HepG2 (cell line): ENCODE results near the gene WDR7. TPM values are rescaled to one million over a fixed set of nuclear protein-coding genes. Genes with fewer than 3 reads are reported as not detected.

ENCODE experiments used
- ATAC-seq: fragments of 200-7000 bp; cut with Tn5 transposase; 3 replicates; pipeline ENCODE4 v1.9.1; 2020; ENCODE audit warnings: mild to moderate bottlenecking, moderate library complexity
- BruUV-seq: library from RNA; stranded (reverse); fragments of 400-500 nt; replicated peaks from 2 replicates; lab custom pipeline; 2021; lab: Mats Ljungman, UMichigan
- CTCF ChIA-PET: fragments of 300-600 bp; formaldehyde crosslinking; extraction: SDS; loops from one replicate; lab custom pipeline; 2021; ENCODE audit warnings: low total read pairs, inconsistent platforms, low intra/inter-chr PET ratio; lab: Yijun Ruan, JAX
- POLR2A ChIA-PET: fragments of 350-600 bp; sonication (Branson Sonifier 250); formaldehyde crosslinking; loops from one replicate; lab custom pipeline; 2020; ENCODE audit warnings: antibody characterized with exemption, inconsistent platforms; lab: Yijun Ruan, JAX
- DNase-seq: peaks from one replicate; pipeline ENCODE4 v3.0.0-alpha.2; 2015; ENCODE audit warnings: low spot score
- FAIRE-seq: peaks from 3 replicates; lab custom pipeline; 2011; peaks lifted over from hg19 to GRCh38; lab: Jason Lieb, UNC
- H2AFZ ChIP-seq: one replicate; pipeline ENCODE4 v1.6.1; 2011; ENCODE audit warnings: low read length, inconsistent platforms
- H3K27ac ChIP-seq: fragments of 300-600 bp; 3 replicates; pipeline ENCODE4 v1.8.0; 2011; ENCODE audit warnings: mixed run types, mild to moderate bottlenecking, mixed read lengths, low read length, inconsistent platforms; ENCODE audit not compliant: insufficient read depth; ENCODE audit errors: extremely low read length
- H3K27me3 ChIP-seq, 2 experiments: fragments of 200-600 bp in 1 of 2; 2 replicates in 1 of 2; 3 replicates in 1 of 2; pipeline versions ENCODE4 v1.6.0 to v1.8.0; 2011; ENCODE audit warnings: low read length in 2 of 2, mild to moderate bottlenecking in 2 of 2, moderate library complexity in 2 of 2, inconsistent platforms in 1 of 2; ENCODE audit not compliant: insufficient read depth in 2 of 2, control insufficient read depth in 1 of 2
- H3K36me3 ChIP-seq, 2 experiments: fragments of 200-600 bp in 1 of 2; replicated peaks in 1 of 2; 2 replicates in 1 of 2; 3 replicates in 1 of 2; pipeline versions ENCODE4 v1.5.1 to v1.8.0; 2011; ENCODE audit warnings: low read length in 2 of 2, inconsistent platforms in 1 of 2; ENCODE audit not compliant: insufficient read depth in 2 of 2, control insufficient read depth in 1 of 2
- H3K4me1 ChIP-seq: 2 replicates; pipeline ENCODE4 v1.5.1; 2012; ENCODE audit warnings: low read length, inconsistent platforms; ENCODE audit not compliant: insufficient read depth
- H3K4me2 ChIP-seq: 2 replicates; pipeline ENCODE4 v1.6.0; 2011; ENCODE audit warnings: low read depth, low read length, inconsistent platforms
- H3K4me3 ChIP-seq, 3 experiments: fragments of 200-600 bp in 1 of 3; sonication (generic), shearing (Covaris generic) in 1 of 3; replicated peaks in 1 of 3; 2 replicates each; pipeline ENCODE4 v1.5.1; 2011 to 2016; ENCODE audit warnings: low read length in 3 of 3, inconsistent platforms in 2 of 3, low read depth in 2 of 3, mild to moderate bottlenecking in 2 of 3, control low read depth in 1 of 3, mixed read lengths in 1 of 3; ENCODE audit not compliant: insufficient read depth in 1 of 3
- H3K79me2 ChIP-seq: one replicate; pipeline ENCODE4 v1.6.1; 2011; ENCODE audit warnings: low read length, inconsistent platforms; ENCODE audit not compliant: insufficient read depth
- H3K9ac ChIP-seq: 2 replicates; pipeline ENCODE4 v1.6.0; 2011; ENCODE audit warnings: mild to moderate bottlenecking, low read depth, low read length, inconsistent platforms; ENCODE audit not compliant: insufficient read depth
- H3K9me3 ChIP-seq: 2 replicates; pipeline ENCODE4 v1.5.1; 2012; ENCODE audit warnings: mild to moderate bottlenecking, low read length
- H4K20me1 ChIP-seq: 2 replicates; pipeline ENCODE4 v1.6.0; 2011; ENCODE audit warnings: inconsistent platforms, mild to moderate bottlenecking, low read length, moderate library complexity; ENCODE audit not compliant: insufficient read depth
- GABPA ChIP-seq, 2 experiments: IDR thresholded peaks; 2 replicates each; pipeline ENCODE4 v1.6.1; 2011 to 2016; ENCODE audit warnings: low read depth in 2 of 2, low read length in 1 of 2, missing biosample characterization in 1 of 2, missing genetic modification characterization in 1 of 2
- KMT2A ChIP-seq: sonication (generic); formaldehyde crosslinking; IDR thresholded peaks from 2 replicates; pipeline ENCODE4 v1.4.0; 2020; ENCODE audit warnings: missing genetic modification reagents
- RXRB ChIP-seq: IDR thresholded peaks from 2 replicates; pipeline ENCODE4 v1.6.1; 2016; ENCODE audit warnings: borderline replicate concordance, missing genetic modification reagents, missing compliant biosample characterization
- SMARCC2 ChIP-seq: fragments of 450-650 bp; IDR thresholded peaks from 2 replicates; pipeline ENCODE4 v1.6.1; 2017; ENCODE audit warnings: antibody characterized with exemption, mild to moderate bottlenecking
- THYN1 ChIP-seq: sonication (generic); formaldehyde crosslinking; IDR thresholded peaks from 2 replicates; pipeline ENCODE4 v1.8.1; 2023; ENCODE audit warnings: low read depth, mild to moderate bottlenecking, moderate library complexity, missing genetic modification reagents, borderline replicate concordance
- ZNF253 ChIP-seq: sonication (generic); formaldehyde crosslinking; IDR thresholded peaks from 2 replicates; pipeline ENCODE4 v1.8.0; 2022; ENCODE audit warnings: mild to moderate bottlenecking, missing genetic modification reagents, borderline replicate concordance
- ZNF605 ChIP-seq: sonication (generic); formaldehyde crosslinking; IDR thresholded peaks from 2 replicates; pipeline ENCODE4 v1.8.0; 2022; ENCODE audit warnings: mild to moderate bottlenecking, missing genetic modification reagents
- ZNF775 ChIP-seq: sonication (generic); formaldehyde crosslinking; IDR thresholded peaks from 2 replicates; pipeline ENCODE4 v1.4.0; 2020; ENCODE audit warnings: missing genetic modification reagents, mild to moderate bottlenecking, moderate library complexity, borderline replicate concordance
- WGBS: methylation state at CpG from one replicate; pipeline ENCODE4 v1.1.6; 2017; ENCODE audit warnings: low lambda C conversion rate; 5-methylcytosine and 5-hydroxymethylcytosine counted together
- in situ Hi-C: cut with HindIII; loops from 2 replicates; pipeline ENCODE4 v1.10.0; 2017; ENCODE audit warnings: low pct_unique_long_range_greater_than_20kb; ENCODE audit not compliant: extremely low pct_ligation_motif_present
- intact Hi-C: fragments of 100-400 bp; cut with micrococcal nuclease; formaldehyde crosslinking; loops from one replicate; pipeline ENCODE4 v1.10.0; 2022; ENCODE audit not compliant: unreplicated experiment
- polyA plus RNA-seq, 8 experiments: library from polyadenylated mRNA; depleted of rRNA in 3 of 8; stranded (reverse) in 7 of 8; unstranded in 1 of 8; fragments of >200 nt; fragmentation: Illumina TruSeq in 4 of 8; extraction: Trizol in 4 of 8; gene quantifications; 2 replicates each; pipeline versions ENCODE4 v1.2.1 to v1.2.3, GENCODE V29; 2011 to 2016; ENCODE audit warnings: low read depth in 4 of 8, missing spikeins in 1 of 8, mixed read lengths in 1 of 8; ENCODE audit not compliant: insufficient read depth in 1 of 8
- total RNA-seq, 5 experiments: library from RNA; depleted of rRNA; stranded (reverse); fragments of >200 nt; fragmentation: Illumina TruSeq; extraction: Trizol; gene quantifications; 2 replicates each; pipeline ENCODE4 v1.2.3, GENCODE V29; 2016; ENCODE audit warnings: low read depth in 1 of 5
- TF ChIP-seq, protein P1 (sequence below), 2 experiments: sonication (generic) in 1 of 2; formaldehyde crosslinking in 1 of 2; IDR thresholded peaks; 2 replicates each; pipeline versions ENCODE4 v1.6.1 to v1.9.0; 2014 to 2022; ENCODE audit warnings: antibody characterized with exemption in 1 of 2, borderline replicate concordance in 1 of 2, inconsistent platforms in 1 of 2, low read depth in 1 of 2, missing genetic modification reagents in 1 of 2
- TF ChIP-seq, protein P2 (sequence below): sonication (generic); formaldehyde crosslinking; IDR thresholded peaks from 2 replicates; pipeline ENCODE4 v1.8.1; 2023; ENCODE audit warnings: missing genetic modification reagents, mild to moderate bottlenecking, borderline replicate concordance
- TF ChIP-seq, protein P3 (sequence below): sonication (generic); formaldehyde crosslinking; IDR thresholded peaks from 2 replicates; pipeline ENCODE4 v1.5.0; 2020; ENCODE audit warnings: mild to moderate bottlenecking, missing genetic modification reagents
- TF ChIP-seq, protein P4 (sequence below): sonication (generic); formaldehyde crosslinking; IDR thresholded peaks from 2 replicates; pipeline ENCODE4 v1.4.0; 2020; ENCODE audit warnings: missing genetic modification reagents

WDR7 gene
- total and polyA plus RNA-seq, 2 of the 13 experiments (the other 11 are each of a cell fraction or from before 2014, with no cell fraction given): 2.0 to 7.8 TPM

DNA sequence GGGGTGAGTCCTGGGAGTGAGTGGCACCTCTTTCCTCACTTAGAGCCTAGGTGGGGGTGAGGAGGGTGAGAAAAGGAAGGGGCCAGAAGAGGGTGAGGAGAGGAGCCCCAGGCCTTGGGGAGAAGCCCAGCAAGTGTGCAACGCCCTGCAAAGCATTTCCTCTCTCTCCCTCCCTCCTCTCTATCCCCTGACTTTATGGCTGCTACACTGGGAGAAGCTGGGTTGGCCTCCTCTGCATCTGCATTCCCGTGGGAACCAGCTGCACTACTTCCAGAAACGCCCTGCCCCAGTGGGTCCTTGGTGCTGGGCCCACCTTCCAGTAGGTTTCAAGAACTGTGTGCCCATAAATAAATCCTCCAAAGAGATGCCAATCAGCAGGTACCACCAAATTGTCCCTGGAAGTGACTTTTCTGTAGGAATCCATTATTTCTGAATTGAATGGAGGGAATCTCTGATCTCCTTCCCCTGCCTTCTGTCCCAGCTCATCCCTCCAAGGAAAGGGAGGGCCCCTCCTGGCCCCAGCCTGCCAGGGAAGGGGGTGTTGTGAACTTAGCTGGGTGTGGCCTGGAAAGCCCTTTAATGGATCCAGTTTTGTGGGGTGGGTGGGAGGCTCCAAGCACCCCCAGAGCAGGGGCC, 400.0 kb downstream of the WDR7 start:
- no TSS peak for BruUV-seq
- H3K4me1 ChIP-seq: peaks cover 10% of the 10 kb centered on the region
- intact Hi-C loops (no loop called here), in situ Hi-C loops (no loop called here)
- H3K27ac ChIP-seq: no peak overlapping the region
- H3K9ac ChIP-seq: no peak overlapping the region
- H4K20me1 ChIP-seq: no peaks in the 10 kb centered on the region
- WGBS: 24% methylated on average over 3 of the region's 3 CpGs
- FAIRE-seq: no peak
- H2AFZ ChIP-seq: no peak overlapping the region
- H3K9me3 ChIP-seq: no peaks in the 10 kb centered on the region
- CTCF ChIA-PET: no interaction called here
- DNase-seq: no peak
- H3K27me3 ChIP-seq: peaks cover 3 to 10% of the 10 kb centered on the region in 2 experiments; a peak in 2 of 5 replicates
- no peak overlapping the region for H3K4me3 ChIP-seq
- ATAC-seq: peak; percentile 19; the same call in 2 of the 3 replicates
- POLR2A ChIA-PET: no interaction called here
- H3K4me2 ChIP-seq: no peak overlapping the region
- no peaks in the 10 kb centered on the region for H3K36me3 ChIP-seq
- H3K79me2 ChIP-seq: no peaks in the 10 kb centered on the region
- TF ChIP-seq RXRB (CRISPR knock-in tag) (no peak), SMARCC2 (no peak), ZNF775 (no peak), GABPA (IDR thresholded peaks at IDR 0.05; ENCODE audit: low read depth, low read length) (no peak), GABPA (CRISPR knock-in tag; IDR thresholded peaks at IDR 0.05; ENCODE audit: low read depth) (no peak), ZNF605 (CRISPR knock-in tag) (no peak), THYN1 (CRISPR knock-in tag) (no peak), KMT2A (CRISPR knock-in tag) (no peak), ZNF253 (no peak)
- TF ChIP-seq, protein P1, sequence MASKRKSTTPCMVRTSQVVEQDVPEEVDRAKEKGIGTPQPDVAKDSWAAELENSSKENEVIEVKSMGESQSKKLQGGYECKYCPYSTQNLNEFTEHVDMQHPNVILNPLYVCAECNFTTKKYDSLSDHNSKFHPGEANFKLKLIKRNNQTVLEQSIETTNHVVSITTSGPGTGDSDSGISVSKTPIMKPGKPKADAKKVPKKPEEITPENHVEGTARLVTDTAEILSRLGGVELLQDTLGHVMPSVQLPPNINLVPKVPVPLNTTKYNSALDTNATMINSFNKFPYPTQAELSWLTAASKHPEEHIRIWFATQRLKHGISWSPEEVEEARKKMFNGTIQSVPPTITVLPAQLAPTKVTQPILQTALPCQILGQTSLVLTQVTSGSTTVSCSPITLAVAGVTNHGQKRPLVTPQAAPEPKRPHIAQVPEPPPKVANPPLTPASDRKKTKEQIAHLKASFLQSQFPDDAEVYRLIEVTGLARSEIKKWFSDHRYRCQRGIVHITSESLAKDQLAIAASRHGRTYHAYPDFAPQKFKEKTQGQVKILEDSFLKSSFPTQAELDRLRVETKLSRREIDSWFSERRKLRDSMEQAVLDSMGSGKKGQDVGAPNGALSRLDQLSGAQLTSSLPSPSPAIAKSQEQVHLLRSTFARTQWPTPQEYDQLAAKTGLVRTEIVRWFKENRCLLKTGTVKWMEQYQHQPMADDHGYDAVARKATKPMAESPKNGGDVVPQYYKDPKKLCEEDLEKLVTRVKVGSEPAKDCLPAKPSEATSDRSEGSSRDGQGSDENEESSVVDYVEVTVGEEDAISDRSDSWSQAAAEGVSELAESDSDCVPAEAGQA (IDR thresholded peaks at IDR 0.05; ENCODE audit: low read depth): no peak
- TF ChIP-seq, protein P1 (CRISPR knock-in tag; IDR thresholded peaks at IDR 0.05; ENCODE audit: borderline replicate concordance): no peak
- TF ChIP-seq, protein P2, sequence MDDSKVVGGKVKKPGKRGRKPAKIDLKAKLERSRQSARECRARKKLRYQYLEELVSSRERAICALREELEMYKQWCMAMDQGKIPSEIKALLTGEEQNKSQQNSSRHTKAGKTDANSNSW (CRISPR knock-in tag): no peak
- TF ChIP-seq, protein P3, sequence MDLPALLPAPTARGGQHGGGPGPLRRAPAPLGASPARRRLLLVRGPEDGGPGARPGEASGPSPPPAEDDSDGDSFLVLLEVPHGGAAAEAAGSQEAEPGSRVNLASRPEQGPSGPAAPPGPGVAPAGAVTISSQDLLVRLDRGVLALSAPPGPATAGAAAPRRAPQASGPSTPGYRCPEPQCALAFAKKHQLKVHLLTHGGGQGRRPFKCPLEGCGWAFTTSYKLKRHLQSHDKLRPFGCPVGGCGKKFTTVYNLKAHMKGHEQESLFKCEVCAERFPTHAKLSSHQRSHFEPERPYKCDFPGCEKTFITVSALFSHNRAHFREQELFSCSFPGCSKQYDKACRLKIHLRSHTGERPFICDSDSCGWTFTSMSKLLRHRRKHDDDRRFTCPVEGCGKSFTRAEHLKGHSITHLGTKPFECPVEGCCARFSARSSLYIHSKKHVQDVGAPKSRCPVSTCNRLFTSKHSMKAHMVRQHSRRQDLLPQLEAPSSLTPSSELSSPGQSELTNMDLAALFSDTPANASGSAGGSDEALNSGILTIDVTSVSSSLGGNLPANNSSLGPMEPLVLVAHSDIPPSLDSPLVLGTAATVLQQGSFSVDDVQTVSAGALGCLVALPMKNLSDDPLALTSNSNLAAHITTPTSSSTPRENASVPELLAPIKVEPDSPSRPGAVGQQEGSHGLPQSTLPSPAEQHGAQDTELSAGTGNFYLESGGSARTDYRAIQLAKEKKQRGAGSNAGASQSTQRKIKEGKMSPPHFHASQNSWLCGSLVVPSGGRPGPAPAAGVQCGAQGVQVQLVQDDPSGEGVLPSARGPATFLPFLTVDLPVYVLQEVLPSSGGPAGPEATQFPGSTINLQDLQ (CRISPR knock-in tag): no peak
- TF ChIP-seq, protein P4, sequence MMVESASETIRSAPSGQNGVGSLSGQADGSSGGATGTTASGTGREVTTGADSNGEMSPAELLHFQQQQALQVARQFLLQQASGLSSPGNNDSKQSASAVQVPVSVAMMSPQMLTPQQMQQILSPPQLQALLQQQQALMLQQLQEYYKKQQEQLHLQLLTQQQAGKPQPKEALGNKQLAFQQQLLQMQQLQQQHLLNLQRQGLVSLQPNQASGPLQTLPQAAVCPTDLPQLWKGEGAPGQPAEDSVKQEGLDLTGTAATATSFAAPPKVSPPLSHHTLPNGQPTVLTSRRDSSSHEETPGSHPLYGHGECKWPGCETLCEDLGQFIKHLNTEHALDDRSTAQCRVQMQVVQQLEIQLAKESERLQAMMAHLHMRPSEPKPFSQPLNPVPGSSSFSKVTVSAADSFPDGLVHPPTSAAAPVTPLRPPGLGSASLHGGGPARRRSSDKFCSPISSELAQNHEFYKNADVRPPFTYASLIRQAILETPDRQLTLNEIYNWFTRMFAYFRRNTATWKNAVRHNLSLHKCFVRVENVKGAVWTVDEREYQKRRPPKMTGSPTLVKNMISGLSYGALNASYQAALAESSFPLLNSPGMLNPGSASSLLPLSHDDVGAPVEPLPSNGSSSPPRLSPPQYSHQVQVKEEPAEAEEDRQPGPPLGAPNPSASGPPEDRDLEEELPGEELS (CRISPR knock-in tag): no peak
